IMR-90 (cell line): ENCODE results near the gene QRFP.

Source experiments
- BHLHE40 ChIP-seq: fragments of 150-350 bp; IDR thresholded peaks from 2 replicates; pipeline ENCODE4 v1.6.1; 2016; ENCODE audit warnings: mild to moderate bottlenecking, low read depth, low read length
- CTCF ChIP-seq: conservative IDR thresholded peaks from 2 replicates; pipeline ENCODE4 v1.5.1; 2012; ENCODE audit warnings: mild to moderate bottlenecking, low read depth, low read length, improper control_type of control experiment
- MXI1 ChIP-seq: IDR thresholded peaks from 2 replicates; pipeline ENCODE4 v1.6.1; 2012; ENCODE audit warnings: low read depth, mild to moderate bottlenecking, low read length, moderate library complexity, borderline replicate concordance
- POLR2A ChIP-seq: IDR thresholded peaks from 2 replicates; pipeline ENCODE4 v1.6.1; 2012; ENCODE audit warnings: mild to moderate bottlenecking, low read depth, low read length
- SMC3 ChIP-seq: fragments of 150-350 bp; IDR thresholded peaks from 2 replicates; pipeline ENCODE4 v1.6.1; 2016; ENCODE audit warnings: low read depth, mild to moderate bottlenecking, antibody characterized with exemption, low read length, moderate library complexity
- TF ChIP-seq, protein P1 (sequence below): fragments of 150-350 bp; IDR thresholded peaks from 2 replicates; pipeline ENCODE4 v1.6.1; 2016; ENCODE audit warnings: low read depth, mild to moderate bottlenecking, low read length, moderate library complexity, borderline replicate concordance

DNA sequence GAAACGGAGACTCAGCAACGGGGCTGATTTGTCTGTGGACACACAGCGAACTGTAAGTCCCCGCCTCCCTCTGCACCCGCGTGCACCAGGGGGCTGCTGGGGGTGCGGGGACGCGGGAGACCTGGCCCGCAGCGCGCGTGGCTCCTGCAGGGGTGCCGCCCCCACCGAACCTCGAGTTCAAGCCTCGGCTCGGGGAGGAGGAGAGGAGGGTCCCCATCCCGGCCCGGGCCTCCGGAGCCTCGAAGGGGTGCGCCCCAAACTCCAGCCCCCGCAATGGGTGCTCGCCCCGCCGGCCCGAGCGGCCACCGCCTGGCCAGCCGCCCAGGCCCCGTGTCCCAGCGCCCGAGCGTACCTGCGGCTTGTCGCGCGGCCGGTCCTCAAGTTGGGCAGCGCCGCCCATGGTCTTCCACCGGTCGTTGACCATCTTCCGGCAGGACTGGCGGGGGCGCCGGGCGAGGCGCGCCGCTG is 41.6 kb upstream of the QRFP start:
- TF ChIP-seq CTCF: no peak
- TF ChIP-seq BHLHE40: no peak
- TF ChIP-seq POLR2A: no peak
- no peak for TF ChIP-seq SMC3
- TF ChIP-seq, protein P1, sequence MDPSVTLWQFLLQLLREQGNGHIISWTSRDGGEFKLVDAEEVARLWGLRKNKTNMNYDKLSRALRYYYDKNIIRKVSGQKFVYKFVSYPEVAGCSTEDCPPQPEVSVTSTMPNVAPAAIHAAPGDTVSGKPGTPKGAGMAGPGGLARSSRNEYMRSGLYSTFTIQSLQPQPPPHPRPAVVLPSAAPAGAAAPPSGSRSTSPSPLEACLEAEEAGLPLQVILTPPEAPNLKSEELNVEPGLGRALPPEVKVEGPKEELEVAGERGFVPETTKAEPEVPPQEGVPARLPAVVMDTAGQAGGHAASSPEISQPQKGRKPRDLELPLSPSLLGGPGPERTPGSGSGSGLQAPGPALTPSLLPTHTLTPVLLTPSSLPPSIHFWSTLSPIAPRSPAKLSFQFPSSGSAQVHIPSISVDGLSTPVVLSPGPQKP: no peak
- no peak for TF ChIP-seq MXI1
